Thyroid gland (tissue), 4 donors: ENCODE results near the gene ANKRD2.

Experiments
- POLR2A ChIP-seq, 2 donors: fragments of 450-650 bp; IDR thresholded peaks; one replicate each; pipeline ENCODE4 v1.6.1; 2017; ENCODE audit warnings: antibody characterized with exemption in 2 of 2, mild to moderate bottlenecking in 2 of 2, moderate library complexity in 1 of 2
- TF ChIP-seq, protein P1 (sequence below), 6 experiments: fragments of 200-600 bp in 3 of 6; fragments of 450-650 bp in 3 of 6; sonication (generic) in 3 of 6; IDR thresholded peaks; one replicate each; pipeline ENCODE4 v1.5.1; 2016 to 2019; ENCODE audit warnings: antibody characterized with exemption in 6 of 6, mild to moderate bottlenecking in 2 of 6, inconsistent platforms in 1 of 6, moderate library complexity in 1 of 6

DNA sequence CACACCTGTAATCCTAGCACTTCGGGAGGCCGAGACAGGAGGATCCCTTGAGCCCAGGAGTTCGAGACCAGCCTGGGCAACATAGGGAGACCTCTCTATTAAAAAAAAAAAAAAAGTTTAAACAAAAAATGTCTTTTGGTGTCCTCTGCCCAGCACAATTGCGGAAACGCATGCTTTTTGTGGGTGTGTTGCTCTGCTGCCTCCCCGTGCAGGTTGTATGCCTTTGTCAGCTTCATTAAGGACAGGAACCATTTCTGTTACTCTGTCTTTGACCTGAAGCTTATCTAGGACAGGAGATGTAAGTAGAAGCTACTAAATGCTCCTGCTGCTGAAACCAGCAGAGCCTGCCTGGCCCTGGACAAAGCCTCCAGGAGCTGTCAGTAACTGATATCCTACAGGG is 21.3 kb upstream of the ANKRD2 start:
- TF ChIP-seq, protein P1, sequence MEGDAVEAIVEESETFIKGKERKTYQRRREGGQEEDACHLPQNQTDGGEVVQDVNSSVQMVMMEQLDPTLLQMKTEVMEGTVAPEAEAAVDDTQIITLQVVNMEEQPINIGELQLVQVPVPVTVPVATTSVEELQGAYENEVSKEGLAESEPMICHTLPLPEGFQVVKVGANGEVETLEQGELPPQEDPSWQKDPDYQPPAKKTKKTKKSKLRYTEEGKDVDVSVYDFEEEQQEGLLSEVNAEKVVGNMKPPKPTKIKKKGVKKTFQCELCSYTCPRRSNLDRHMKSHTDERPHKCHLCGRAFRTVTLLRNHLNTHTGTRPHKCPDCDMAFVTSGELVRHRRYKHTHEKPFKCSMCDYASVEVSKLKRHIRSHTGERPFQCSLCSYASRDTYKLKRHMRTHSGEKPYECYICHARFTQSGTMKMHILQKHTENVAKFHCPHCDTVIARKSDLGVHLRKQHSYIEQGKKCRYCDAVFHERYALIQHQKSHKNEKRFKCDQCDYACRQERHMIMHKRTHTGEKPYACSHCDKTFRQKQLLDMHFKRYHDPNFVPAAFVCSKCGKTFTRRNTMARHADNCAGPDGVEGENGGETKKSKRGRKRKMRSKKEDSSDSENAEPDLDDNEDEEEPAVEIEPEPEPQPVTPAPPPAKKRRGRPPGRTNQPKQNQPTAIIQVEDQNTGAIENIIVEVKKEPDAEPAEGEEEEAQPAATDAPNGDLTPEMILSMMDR (IDR thresholded peaks at IDR 0.05) = no peak
- TF ChIP-seq POLR2A (IDR thresholded peaks at IDR 0.05) = no peak
